Endothelial cell (in vitro differentiated cells): ENCODE results near the gene CCR2. TPM values are rescaled to one million over a fixed set of nuclear protein-coding genes. Genes with fewer than 3 reads are reported as not detected.
A peak's percentile ranks its signal among the peaks of the same experiment; 100 is the strongest.

Source experiments
- DNase-seq: peaks from one replicate; pipeline ENCODE4 v3.0.0; 2021; ENCODE audit warnings: low spot score
- H3K27ac Mint-ChIP-seq: one replicate; pipeline ENCODE4 v1.8.0; 2021; ENCODE audit warnings: mixed read lengths, inconsistent platforms; ENCODE audit not compliant: unreplicated experiment
- H3K27me3 Mint-ChIP-seq: one replicate; pipeline ENCODE4 v1.8.0; 2021; ENCODE audit warnings: mild to moderate bottlenecking, moderate library complexity, mixed read lengths, inconsistent platforms; ENCODE audit not compliant: unreplicated experiment
- H3K36me3 Mint-ChIP-seq: one replicate; pipeline ENCODE4 v1.8.0; 2021; ENCODE audit warnings: mild to moderate bottlenecking, low read depth, mixed read lengths, inconsistent platforms; ENCODE audit not compliant: unreplicated experiment
- H3K4me1 Mint-ChIP-seq: one replicate; pipeline ENCODE4 v1.8.0; 2021; ENCODE audit warnings: mild to moderate bottlenecking, mixed read lengths, inconsistent platforms; ENCODE audit not compliant: unreplicated experiment
- H3K4me3 Mint-ChIP-seq: one replicate; pipeline ENCODE4 v1.8.0; 2021; ENCODE audit warnings: mild to moderate bottlenecking, mixed read lengths, inconsistent platforms; ENCODE audit not compliant: unreplicated experiment
- H3K9me3 Mint-ChIP-seq: one replicate; pipeline ENCODE4 v1.8.0; 2021; ENCODE audit warnings: mixed read lengths, inconsistent platforms; ENCODE audit not compliant: unreplicated experiment
- total RNA-seq: library from RNA; stranded (reverse); fragmentation: NEBNext Ultra II Directional; extraction: Animal tissue kit (Norgen Biotek cat#: 25700); gene quantifications from one replicate; pipeline ENCODE4 v1.2.1, GENCODE V29; 2021; ENCODE audit not compliant: unreplicated experiment
- TF ChIP-seq, protein P1 (sequence below): fragments of 200-600 bp; sonication (generic); IDR thresholded peaks from one replicate; pipeline ENCODE4 v1.5.0; 2021; ENCODE audit warnings: antibody characterized with exemption; ENCODE audit not compliant: unreplicated experiment

The CCR2 gene
- total RNA-seq, 1 donor from 2014 or later, result not detected

GRCh38 chr3:46365737-46366524, 12.0 kb downstream of the CCR2 start:
- TF ChIP-seq, protein P1, sequence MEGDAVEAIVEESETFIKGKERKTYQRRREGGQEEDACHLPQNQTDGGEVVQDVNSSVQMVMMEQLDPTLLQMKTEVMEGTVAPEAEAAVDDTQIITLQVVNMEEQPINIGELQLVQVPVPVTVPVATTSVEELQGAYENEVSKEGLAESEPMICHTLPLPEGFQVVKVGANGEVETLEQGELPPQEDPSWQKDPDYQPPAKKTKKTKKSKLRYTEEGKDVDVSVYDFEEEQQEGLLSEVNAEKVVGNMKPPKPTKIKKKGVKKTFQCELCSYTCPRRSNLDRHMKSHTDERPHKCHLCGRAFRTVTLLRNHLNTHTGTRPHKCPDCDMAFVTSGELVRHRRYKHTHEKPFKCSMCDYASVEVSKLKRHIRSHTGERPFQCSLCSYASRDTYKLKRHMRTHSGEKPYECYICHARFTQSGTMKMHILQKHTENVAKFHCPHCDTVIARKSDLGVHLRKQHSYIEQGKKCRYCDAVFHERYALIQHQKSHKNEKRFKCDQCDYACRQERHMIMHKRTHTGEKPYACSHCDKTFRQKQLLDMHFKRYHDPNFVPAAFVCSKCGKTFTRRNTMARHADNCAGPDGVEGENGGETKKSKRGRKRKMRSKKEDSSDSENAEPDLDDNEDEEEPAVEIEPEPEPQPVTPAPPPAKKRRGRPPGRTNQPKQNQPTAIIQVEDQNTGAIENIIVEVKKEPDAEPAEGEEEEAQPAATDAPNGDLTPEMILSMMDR, result no peak
- no peaks in the 10 kb centered on the region for H3K27me3 Mint-ChIP-seq
- H3K27ac Mint-ChIP-seq, result no peak overlapping the region
- H3K9me3 Mint-ChIP-seq, result no peaks in the 10 kb centered on the region
- no peaks in the 10 kb centered on the region for H3K4me1 Mint-ChIP-seq
- no peaks in the 10 kb centered on the region for H3K36me3 Mint-ChIP-seq
- no peak for DNase-seq
- no peak overlapping the region for H3K4me3 Mint-ChIP-seq

- no peak overlapping the region for H3K4me3 Mint-ChIP-seq
- H3K27ac Mint-ChIP-seq, result no peak overlapping the region
- no peak for DNase-seq
- TF ChIP-seq, protein P1, result no peak
- H3K27me3 Mint-ChIP-seq, result no peaks in the 10 kb centered on the region
- no peaks in the 10 kb centered on the region for H3K9me3 Mint-ChIP-seq
- no peaks in the 10 kb centered on the region for H3K36me3 Mint-ChIP-seq
- H3K4me1 Mint-ChIP-seq, result no peaks in the 10 kb centered on the region
Measured at GRCh38 chr3:46367811-46368210, 13.9 kb downstream of the CCR2 start.

DNA sequence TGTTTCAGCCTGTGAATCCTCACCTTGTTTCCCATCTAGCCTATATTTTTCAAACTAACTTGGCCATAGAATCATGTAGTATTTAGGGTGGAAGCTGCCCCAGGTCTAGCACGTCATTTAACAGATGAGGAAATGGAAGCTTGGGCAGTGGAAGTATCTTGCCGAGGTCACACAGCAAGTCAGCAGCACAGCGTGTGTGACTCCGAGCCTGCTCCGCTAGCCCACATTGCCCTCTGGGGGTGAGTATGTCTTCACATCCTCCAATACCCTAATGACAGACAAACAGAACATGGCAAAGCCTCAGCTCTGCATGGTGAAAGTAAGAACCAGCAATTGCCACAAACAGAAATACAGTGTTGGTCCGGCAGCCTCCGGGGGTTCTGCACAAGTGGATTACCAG, 14.7 kb downstream of the CCR2 start:
- H3K4me3 Mint-ChIP-seq, result no peak overlapping the region
- H3K27ac Mint-ChIP-seq, result no peak overlapping the region
- no peaks in the 10 kb centered on the region for H3K27me3 Mint-ChIP-seq
- peaks cover 3% of the 10 kb centered on the region for H3K4me1 Mint-ChIP-seq
- DNase-seq, result peak; percentile 49
- TF ChIP-seq, protein P1, result no peak
- no peaks in the 10 kb centered on the region for H3K36me3 Mint-ChIP-seq
- no peaks in the 10 kb centered on the region for H3K9me3 Mint-ChIP-seq

GRCh38 chr3:46369151-46369550, 15.2 kb downstream of the CCR2 start:
- H3K4me3 Mint-ChIP-seq, result no peak overlapping the region
- no peaks in the 10 kb centered on the region for H3K27me3 Mint-ChIP-seq
- no peaks in the 10 kb centered on the region for H3K36me3 Mint-ChIP-seq
- TF ChIP-seq, protein P1, result no peak
- H3K27ac Mint-ChIP-seq, result no peak overlapping the region
- H3K4me1 Mint-ChIP-seq, result peaks cover 4% of the 10 kb centered on the region
- no peak for DNase-seq
- no peaks in the 10 kb centered on the region for H3K9me3 Mint-ChIP-seq

- DNase-seq, result no peak
- Mint-ChIP-seq H3K27me3 (no peaks in the 10 kb centered on the region), H3K4me1 (peaks cover 4% of the 10 kb centered on the region), H3K36me3 (no peaks in the 10 kb centered on the region), H3K9me3 (no peaks in the 10 kb centered on the region), H3K27ac (no peak overlapping the region), H3K4me3 (no peak overlapping the region)
- TF ChIP-seq, protein P1, result no peak
Measured at GRCh38 chr3:46369675-46370132, 15.8 kb downstream of the CCR2 start.
